Globus pallidus (tissue), 1 donor: ENCODE measurements around the gene ITPKB.
A peak's percentile ranks its signal among the peaks of the same experiment; 100 is the strongest.

Source experiments
- DNase-seq: peaks from one replicate; pipeline ENCODE4 v3.0.0-alpha.2; 2015; ENCODE audit warnings: low spot score

ITPKB gene

GRCh38 chr1:226665505-226666163 is 73.4 kb downstream of the ITPKB start:
- DNase-seq: no peak

GRCh38 chr1:226664413-226665101 is 74.5 kb downstream of the ITPKB start:
- no peak for DNase-seq

- DNase-seq: no peak
Measured at GRCh38 chr1:226663327-226663704, 75.8 kb downstream of the ITPKB start.

GRCh38 chr1:226662642-226663326 is 76.3 kb downstream of the ITPKB start:
- DNase-seq: peak; percentile 76

- no peak for DNase-seq
Measured at GRCh38 chr1:226661965-226662364, 77.1 kb downstream of the ITPKB start.

- no peak for DNase-seq
Measured at GRCh38 chr1:226661271-226661670, 77.8 kb downstream of the ITPKB start.

GRCh38 chr1:226660410-226661182 is 78.5 kb downstream of the ITPKB start:
- no peak for DNase-seq

GRCh38 chr1:226659641-226660040 is 79.4 kb downstream of the ITPKB start:
- no peak for DNase-seq

- DNase-seq: no peak
Measured at GRCh38 chr1:226659136-226659535, 79.9 kb downstream of the ITPKB start.

- DNase-seq: no peak
Measured at GRCh38 chr1:226658546-226659125, 80.4 kb downstream of the ITPKB start.

- DNase-seq: peak; percentile 90
Measured at GRCh38 chr1:226657895-226658545, 81.1 kb downstream of the ITPKB start.

- DNase-seq: no peak
Measured at GRCh38 chr1:226656601-226657277, 82.3 kb downstream of the ITPKB start.

- DNase-seq: no peak
Measured at GRCh38 chr1:226656201-226656600, 82.9 kb downstream of the ITPKB start.

GRCh38 chr1:226655251-226656163 is 83.6 kb downstream of the ITPKB start:
- no peak for DNase-seq

- no peak for DNase-seq
Measured at GRCh38 chr1:226654668-226655055, 84.4 kb downstream of the ITPKB start.

- DNase-seq: no peak
Measured at GRCh38 chr1:226654046-226654667, 84.9 kb downstream of the ITPKB start.

- no peak for DNase-seq
Measured at GRCh38 chr1:226653311-226653921, 85.7 kb downstream of the ITPKB start.

- no peak for DNase-seq
Measured at GRCh38 chr1:226652613-226653012, 86.5 kb downstream of the ITPKB start.

- DNase-seq: no peak
Measured at GRCh38 chr1:226651732-226652105, 87.4 kb downstream of the ITPKB start.
